HEK293T (cell line): ENCODE results near the gene BRMS1.

ENCODE experiments used
- CTCF ChIA-PET: fragments of 350-600 bp; formaldehyde crosslinking; extraction: SDS; loops from one replicate; lab custom pipeline; 2021; ENCODE audit warnings: antibody characterized with exemption, inconsistent platforms; lab: Yijun Ruan, JAX
- POLR2A ChIA-PET: fragments of 350-600 bp; formaldehyde crosslinking; extraction: SDS; loops from one replicate; lab custom pipeline; 2020; ENCODE audit warnings: antibody characterized with exemption, inconsistent platforms; lab: Yijun Ruan, JAX
- DNase-seq: peaks from one replicate; pipeline ENCODE4 v3.0.0; 2012; ENCODE audit warnings: mixed read lengths; ENCODE audit errors: extremely low spot score
- ARNT ChIP-seq: fragments of 450-650 bp; IDR thresholded peaks from 2 replicates; pipeline ENCODE4 v1.6.1; 2017; ENCODE audit warnings: mild to moderate bottlenecking
- BHLHE40 ChIP-seq: fragments of 450-650 bp; IDR thresholded peaks from 2 replicates; pipeline ENCODE4 v1.6.1; 2016; ENCODE audit warnings: mild to moderate bottlenecking, moderate library complexity, borderline replicate concordance
- CTBP1 ChIP-seq: fragments of 450-650 bp; IDR thresholded peaks from 2 replicates; pipeline ENCODE4 v1.6.1; 2016; ENCODE audit warnings: borderline replicate concordance
- ELF4 ChIP-seq: fragments of 450-650 bp; IDR thresholded peaks from 2 replicates; pipeline ENCODE4 v1.6.1; 2017; ENCODE audit warnings: antibody characterized with exemption
- FOXA1 ChIP-seq: fragments of 450-650 bp; IDR thresholded peaks from 2 replicates; pipeline ENCODE4 v1.6.1; 2016; ENCODE audit warnings: mild to moderate bottlenecking
- FOXK2 ChIP-seq: fragments of 450-650 bp; IDR thresholded peaks from 2 replicates; pipeline ENCODE4 v1.6.1; 2016; ENCODE audit warnings: mild to moderate bottlenecking
- FOXM1 ChIP-seq: fragments of 450-650 bp; IDR thresholded peaks from 2 replicates; pipeline ENCODE4 v1.6.1; 2017; ENCODE audit warnings: mild to moderate bottlenecking, borderline replicate concordance
- HDGF ChIP-seq: fragments of 450-650 bp; IDR thresholded peaks from 2 replicates; pipeline ENCODE4 v1.6.1; 2017; ENCODE audit warnings: antibody characterized with exemption, borderline replicate concordance
- L3MBTL2 ChIP-seq: fragments of 450-650 bp; conservative IDR thresholded peaks from 2 replicates; pipeline ENCODE4 v1.6.1; 2016; ENCODE audit warnings: mild to moderate bottlenecking
- LEF1 ChIP-seq: fragments of 450-650 bp; IDR thresholded peaks from 2 replicates; pipeline ENCODE4 v1.6.1; 2017; ENCODE audit warnings: mild to moderate bottlenecking, borderline replicate concordance
- NFRKB ChIP-seq: fragments of 450-650 bp; IDR thresholded peaks from 2 replicates; pipeline ENCODE4 v1.6.1; 2016; ENCODE audit warnings: mild to moderate bottlenecking, moderate library complexity
- SP1 ChIP-seq: fragments of 450-650 bp; IDR thresholded peaks from 2 replicates; pipeline ENCODE4 v1.6.1; 2017
- SUZ12 ChIP-seq: fragments of 450-650 bp; IDR thresholded peaks from 2 replicates; pipeline ENCODE4 v1.6.1; 2016; ENCODE audit warnings: mild to moderate bottlenecking
- TARDBP ChIP-seq: fragments of 450-650 bp; IDR thresholded peaks from 2 replicates; pipeline ENCODE4 v1.6.1; 2016
- ZNF384 ChIP-seq: fragments of 450-650 bp; IDR thresholded peaks from 2 replicates; pipeline ENCODE4 v1.6.1; 2016
- TF ChIP-seq, protein P1 (sequence below): fragments of 450-650 bp; IDR thresholded peaks from 2 replicates; pipeline ENCODE4 v1.6.1; 2016

BRMS1 gene

DNA sequence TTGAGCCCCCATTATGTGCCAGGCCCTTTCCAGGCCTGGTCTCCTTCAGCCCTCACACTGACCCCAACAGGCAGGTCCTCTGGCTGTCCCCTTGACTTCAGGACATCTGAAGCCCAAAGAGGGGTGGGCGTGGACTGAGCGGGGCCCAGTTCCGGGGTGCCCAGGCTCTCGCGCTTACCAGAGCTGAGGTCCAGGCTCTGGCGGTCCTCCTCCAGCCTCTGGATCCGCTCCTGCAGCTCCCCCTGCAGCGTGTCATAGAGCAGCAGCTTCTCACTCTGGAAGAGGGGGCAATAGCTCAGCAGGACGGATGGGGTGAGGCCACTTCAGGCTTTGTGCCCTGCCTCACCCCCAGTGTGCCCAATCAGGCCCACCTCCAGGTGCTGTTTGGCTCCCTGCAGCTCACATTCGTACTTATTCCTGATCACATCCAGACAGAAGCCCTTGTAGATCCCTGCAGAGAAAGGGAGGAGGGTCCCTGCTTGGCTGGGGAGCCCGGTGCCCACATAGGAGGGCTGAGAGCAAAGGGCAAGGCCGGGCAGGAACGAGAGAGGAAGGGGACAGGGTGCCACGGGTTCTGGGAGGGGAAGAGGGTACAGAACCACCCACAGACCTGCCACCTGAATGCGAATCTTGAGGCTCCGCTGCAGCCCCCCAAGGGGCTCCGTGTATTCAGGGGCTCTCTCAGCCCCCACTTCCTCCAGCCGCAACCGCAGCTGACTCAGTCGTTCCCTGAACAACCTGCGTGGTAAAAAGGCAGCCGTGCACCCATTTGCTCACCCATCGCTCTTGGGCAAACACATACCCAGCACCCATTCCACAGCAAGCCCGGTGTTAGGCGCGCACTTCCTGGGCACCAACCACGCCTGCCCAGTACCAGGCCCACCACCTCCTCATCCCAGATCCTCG, 4.1 kb downstream of the BRMS1 start:
- POLR2A ChIA-PET = no interaction called here
- no peak for TF ChIP-seq LEF1
- TF ChIP-seq NFRKB = no peak
- DNase-seq = no peak
- CTCF ChIA-PET = no interaction called here

DNA sequence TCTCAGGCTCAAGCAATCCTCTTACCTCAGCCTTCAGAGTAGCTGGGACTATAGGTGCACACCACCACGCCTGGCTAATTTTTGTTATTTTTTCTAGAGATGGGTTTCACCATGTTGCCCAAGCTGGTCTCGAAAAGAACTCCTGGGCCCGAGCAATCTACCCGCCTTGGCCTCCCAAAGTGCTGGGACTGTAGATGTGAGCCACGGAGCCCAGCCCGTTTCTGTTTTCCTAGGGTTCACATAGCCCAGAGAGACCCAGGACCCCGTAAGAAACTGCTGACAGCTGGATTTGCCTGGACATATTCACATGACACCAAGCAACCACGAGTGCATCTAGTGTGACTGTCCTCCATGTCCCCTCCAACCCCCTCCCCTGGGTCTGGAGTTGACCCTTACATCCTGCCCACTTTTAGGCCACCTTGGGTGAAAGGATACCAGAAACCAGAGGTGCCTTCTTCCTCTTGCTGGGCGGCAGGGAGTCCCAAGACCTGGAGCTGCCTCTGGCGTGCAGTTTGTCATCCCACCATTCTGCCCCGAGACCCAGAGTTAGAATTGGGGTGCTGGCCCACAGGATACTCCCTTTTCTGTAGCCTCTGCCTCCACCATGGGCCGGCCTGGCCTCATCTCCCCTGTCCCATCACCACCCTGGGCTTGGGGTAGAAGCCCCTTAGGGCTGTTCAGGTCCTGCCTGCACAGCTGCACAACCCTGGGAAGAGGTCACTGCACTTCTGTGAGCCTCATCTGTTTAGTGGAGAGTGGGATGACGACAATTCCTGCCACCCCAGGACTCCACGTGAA, 5.0 kb downstream of the BRMS1 start:
- POLR2A ChIA-PET = no interaction called here
- CTCF ChIA-PET = interaction anchor here (1.2 kb wide), 1 partner anchor 28 kb away, joined by 3 read pairs; no protein-coding TSS in a partner anchor
- TF ChIP-seq LEF1 (no peak), BHLHE40 (no peak), NFRKB (no peak), SP1 (no peak), FOXM1 (no peak), FOXA1 (no peak), L3MBTL2 (no peak), TARDBP (no peak)
- no peak for DNase-seq

DNA sequence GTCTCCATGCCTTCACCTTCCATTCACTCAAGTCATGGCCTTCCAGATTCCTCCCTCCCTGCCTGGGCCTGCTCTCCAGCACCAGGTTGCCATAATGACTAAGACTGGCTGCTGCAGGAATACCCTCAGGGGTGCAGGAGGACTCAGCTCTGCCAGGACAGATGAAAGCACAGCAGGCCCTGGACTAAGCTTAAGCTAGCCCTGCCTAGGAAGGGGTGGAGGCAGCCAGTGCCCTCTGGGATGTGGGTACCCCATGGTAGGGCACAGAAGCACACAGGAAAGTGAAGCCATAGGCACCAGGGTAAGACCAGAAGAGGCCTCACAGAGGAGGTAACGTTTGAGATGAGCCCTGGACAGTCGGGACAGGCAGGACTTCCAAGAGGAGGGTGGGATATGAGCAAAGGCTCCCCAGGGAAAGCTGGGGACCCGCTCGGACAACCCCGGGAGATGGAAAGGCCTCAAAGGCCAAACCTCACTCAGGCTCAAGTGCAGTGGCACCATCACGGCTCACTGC, 5.7 kb downstream of the BRMS1 start:
- CTCF ChIA-PET = interaction anchor here (1.2 kb wide), 1 partner anchor 28 kb away, joined by 3 read pairs; no protein-coding TSS in a partner anchor
- POLR2A ChIA-PET = no interaction called here
- no peak for DNase-seq
- no peak for TF ChIP-seq FOXM1
- TF ChIP-seq ELF4 = no peak
- no peak for TF ChIP-seq ZNF384
- TF ChIP-seq SUZ12 = no peak
- no peak for TF ChIP-seq BHLHE40
- no peak for TF ChIP-seq LEF1
- TF ChIP-seq SP1 = no peak
- TF ChIP-seq NFRKB = no peak

DNA sequence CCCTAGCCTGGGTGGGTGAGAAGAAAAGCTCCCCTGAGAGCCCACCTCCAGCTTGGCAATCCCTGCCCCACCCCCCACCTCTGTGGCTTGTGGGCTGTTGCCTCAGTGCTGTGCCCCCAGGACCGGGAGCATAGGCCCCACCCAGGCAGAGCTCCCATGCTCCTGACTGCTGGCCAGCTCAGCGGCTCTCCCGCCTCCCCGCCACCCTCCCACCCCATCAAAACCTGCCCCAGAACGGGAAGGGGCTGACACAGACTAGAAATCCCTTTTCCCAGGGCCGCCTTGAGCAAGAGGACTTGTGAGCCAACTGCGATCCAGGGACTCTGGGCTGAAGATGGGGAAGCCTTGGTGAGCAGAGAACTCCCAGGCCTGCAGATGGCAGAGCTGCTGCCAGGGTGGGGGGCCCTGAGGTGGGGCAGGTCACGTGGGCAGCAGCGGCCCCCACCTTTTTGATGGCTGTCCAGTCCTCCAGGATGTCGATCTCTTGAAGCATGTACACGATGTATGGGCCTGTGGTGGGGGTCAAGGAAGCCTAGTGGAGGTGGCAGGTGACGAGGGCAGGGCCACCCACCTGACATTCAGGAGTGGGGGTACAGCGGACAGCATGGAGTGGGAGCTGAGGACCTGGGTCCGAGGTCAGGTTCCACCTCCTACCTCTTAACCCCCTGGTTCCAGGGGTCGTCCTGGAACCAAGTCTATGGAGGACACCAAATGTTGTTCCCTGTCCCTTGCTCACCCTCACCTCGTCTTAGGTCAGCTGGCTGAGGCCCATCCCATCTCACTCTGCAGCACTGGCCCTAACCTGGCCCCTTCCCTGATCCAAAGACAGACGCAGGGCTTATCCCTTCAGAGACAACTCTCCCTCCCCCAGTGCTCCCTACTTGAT, 6.4 kb downstream of the BRMS1 start:
- CTCF ChIA-PET = interaction anchor here (1.2 to 1.3 kb wide), 2 partner anchors 27 kb away, joined by 3 to 5 read pairs; no protein-coding TSS in a partner anchor
- TF ChIP-seq L3MBTL2 = no peak
- TF ChIP-seq, protein P1, sequence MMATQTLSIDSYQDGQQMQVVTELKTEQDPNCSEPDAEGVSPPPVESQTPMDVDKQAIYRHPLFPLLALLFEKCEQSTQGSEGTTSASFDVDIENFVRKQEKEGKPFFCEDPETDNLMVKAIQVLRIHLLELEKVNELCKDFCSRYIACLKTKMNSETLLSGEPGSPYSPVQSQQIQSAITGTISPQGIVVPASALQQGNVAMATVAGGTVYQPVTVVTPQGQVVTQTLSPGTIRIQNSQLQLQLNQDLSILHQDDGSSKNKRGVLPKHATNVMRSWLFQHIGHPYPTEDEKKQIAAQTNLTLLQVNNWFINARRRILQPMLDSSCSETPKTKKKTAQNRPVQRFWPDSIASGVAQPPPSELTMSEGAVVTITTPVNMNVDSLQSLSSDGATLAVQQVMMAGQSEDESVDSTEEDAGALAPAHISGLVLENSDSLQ = no peak
- no peak for DNase-seq
- POLR2A ChIA-PET = interaction anchor here (1.0 kb wide), 1 partner anchor 9 kb away, joined by 3 read pairs; the partner anchor contains the start of gene B4GAT1

DNA sequence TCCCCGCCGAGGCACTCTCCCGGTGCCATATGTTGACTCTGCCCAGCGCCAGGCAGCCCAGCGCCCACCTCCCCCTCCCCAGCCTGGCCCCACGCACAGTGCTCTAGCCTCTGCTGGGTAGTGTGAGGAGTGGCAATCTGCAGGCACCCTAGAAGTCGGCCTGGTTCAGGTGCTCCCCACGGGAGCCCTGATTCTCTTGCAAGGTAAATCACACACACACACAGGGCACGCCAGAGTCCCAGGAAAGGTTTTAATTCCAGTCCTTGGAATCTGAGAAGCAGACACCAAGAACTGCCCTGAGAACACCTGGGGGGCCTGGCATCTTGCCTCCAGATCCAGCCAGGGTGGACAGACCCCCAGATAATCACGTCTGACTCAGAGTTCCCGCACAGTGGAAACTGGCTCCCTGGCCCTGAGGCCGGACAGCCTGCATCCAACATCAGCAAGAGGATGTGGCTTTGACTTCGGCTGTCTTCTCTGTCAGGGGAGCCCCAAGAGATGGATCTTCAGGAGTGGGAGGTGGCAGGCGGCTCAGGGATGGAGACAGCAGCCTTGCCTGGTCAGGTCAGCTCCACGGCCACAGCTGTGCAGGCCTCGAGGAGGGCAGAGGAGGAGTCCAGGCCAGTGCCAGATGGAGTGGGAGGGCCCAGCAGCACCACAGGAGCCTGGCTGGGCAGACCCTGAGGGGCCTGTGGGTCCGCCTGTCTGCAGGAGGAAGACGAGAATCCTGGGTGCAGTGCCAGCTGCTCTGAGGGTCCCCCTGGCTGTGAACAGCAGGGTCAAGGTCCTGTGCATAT, 7.6 kb downstream of the BRMS1 start:
- no peak for DNase-seq
- TF ChIP-seq NFRKB (no peak), SP1 (no peak), SUZ12 (no peak), HDGF (no peak), FOXM1 (no peak), CTBP1 (no peak), LEF1 (no peak), ELF4 (no peak), ZNF384 (no peak), FOXK2 (no peak), TARDBP (no peak), ARNT (no peak)
- TF ChIP-seq, protein P1 = no peak
- ChIA-PET CTCF (interaction anchor here (1.3 kb wide), 1 partner anchor 26 kb away, joined by 5 read pairs; no protein-coding TSS in a partner anchor), POLR2A (interaction anchor here (1.0 kb wide), 1 partner anchor 10 kb away, joined by 3 read pairs; the partner anchor contains the start of gene B4GAT1)
